ENCODE measurements around the gene BCKDK. TPM values are rescaled to one million over a fixed set of nuclear protein-coding genes. Genes with fewer than 3 reads are reported as not detected.

BCKDK gene
- total RNA-seq, 1 experiment from 2014 or later, result 57.0 TPM

GRCh38 chr16:31089199-31089598 lies 19.0 kb upstream of the BCKDK start:
- H4K20me1 ChIP-seq (ENCODE audit: control insufficient read depth, insufficient read depth, insufficient read length), result peaks cover 3% of the 10 kb centered on the region
- no peak overlapping the region for H4K8ac ChIP-seq (replicated peaks; ENCODE audit: insufficient read length, low read depth, low read length)
- H3K36me3 Mint-ChIP-seq (ENCODE audit: insufficient read depth in 1 of 3, low read depth in 3 of 3), result peaks cover 4 to 27% (median 24%) of the 10 kb centered on the region in 3 experiments; a peak in 6 of 7 replicates
- H2AK5ac ChIP-seq (ENCODE audit: insufficient read length, low read length), result no peak overlapping the region
- TF ChIP-seq, protein P1, sequence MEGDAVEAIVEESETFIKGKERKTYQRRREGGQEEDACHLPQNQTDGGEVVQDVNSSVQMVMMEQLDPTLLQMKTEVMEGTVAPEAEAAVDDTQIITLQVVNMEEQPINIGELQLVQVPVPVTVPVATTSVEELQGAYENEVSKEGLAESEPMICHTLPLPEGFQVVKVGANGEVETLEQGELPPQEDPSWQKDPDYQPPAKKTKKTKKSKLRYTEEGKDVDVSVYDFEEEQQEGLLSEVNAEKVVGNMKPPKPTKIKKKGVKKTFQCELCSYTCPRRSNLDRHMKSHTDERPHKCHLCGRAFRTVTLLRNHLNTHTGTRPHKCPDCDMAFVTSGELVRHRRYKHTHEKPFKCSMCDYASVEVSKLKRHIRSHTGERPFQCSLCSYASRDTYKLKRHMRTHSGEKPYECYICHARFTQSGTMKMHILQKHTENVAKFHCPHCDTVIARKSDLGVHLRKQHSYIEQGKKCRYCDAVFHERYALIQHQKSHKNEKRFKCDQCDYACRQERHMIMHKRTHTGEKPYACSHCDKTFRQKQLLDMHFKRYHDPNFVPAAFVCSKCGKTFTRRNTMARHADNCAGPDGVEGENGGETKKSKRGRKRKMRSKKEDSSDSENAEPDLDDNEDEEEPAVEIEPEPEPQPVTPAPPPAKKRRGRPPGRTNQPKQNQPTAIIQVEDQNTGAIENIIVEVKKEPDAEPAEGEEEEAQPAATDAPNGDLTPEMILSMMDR (conservative IDR thresholded peaks at IDR 0.05), result no peak
- no peaks in the 10 kb centered on the region for H3K27me3 ChIP-seq (ENCODE audit: insufficient read depth, low read length)
- H3K9ac ChIP-seq (ENCODE audit: extremely low read depth, insufficient read length, low read length), result no peak overlapping the region
- no peak overlapping the region for H2AFZ ChIP-seq (ENCODE audit: low read length)
- H3K9me3 ChIP-seq (ENCODE audit: control insufficient read depth, low read depth, low read length), result no peaks in the 10 kb centered on the region
- no peak overlapping the region for H3K4ac ChIP-seq (ENCODE audit: low read depth, low read length)
- no peaks in the 10 kb centered on the region; a peak in 1 of 5 replicates for H3K9me3 Mint-ChIP-seq
- no peak overlapping the region for H2BK12ac ChIP-seq (ENCODE audit: insufficient read length, low read depth, low read length)
- no peak overlapping the region for H2BK20ac ChIP-seq (ENCODE audit: low read depth, low read length, poor library complexity, severe bottlenecking)
- H3K27ac ChIP-seq (ENCODE audit: insufficient read length, low read depth, low read length), result no peak overlapping the region
- no peak overlapping the region for H4K5ac ChIP-seq (ENCODE audit: insufficient read length, low read depth, low read length)
- H3K27ac Mint-ChIP-seq, result no peak overlapping the region; a peak in 1 of 7 replicates
- H3K56ac ChIP-seq (ENCODE audit: insufficient read length, low read depth, low read length), result no peak overlapping the region
- no peak overlapping the region for H2BK5ac ChIP-seq (ENCODE audit: insufficient read length, low read length)
- H3K27me3 Mint-ChIP-seq (ENCODE audit: low read depth), result no peaks in the 10 kb centered on the region; the same call in 1 of the 2 replicates
- no peak overlapping the region for H3K14ac ChIP-seq (ENCODE audit: insufficient read depth, low read length)
- peaks cover 9% of the 10 kb centered on the region for H3K23me2 ChIP-seq (ENCODE audit: insufficient read length, low read depth, low read length, poor library complexity, severe bottlenecking)
- no peak overlapping the region for H2BK120ac ChIP-seq (ENCODE audit: low read depth, low read length, poor library complexity, severe bottlenecking)
- peaks cover 2% of the 10 kb centered on the region for H3K79me1 ChIP-seq (ENCODE audit: insufficient read depth, low read depth, low read length, poor library complexity, severe bottlenecking)
- no peak for DNase-seq
- no peaks in the 10 kb centered on the region for H3K4me1 ChIP-seq (ENCODE audit: insufficient read depth, low read length)
- no peak overlapping the region for H4K91ac ChIP-seq (ENCODE audit: insufficient read length, low read depth, low read length)
- H2BK15ac ChIP-seq (ENCODE audit: low read depth, low read length), result no peak overlapping the region
- no peak overlapping the region for H3K4me3 Mint-ChIP-seq
- no CpG with 5 or more reads among the region's 8 CpGs for WGBS (ENCODE audit: extremely low coverage, insufficient read length, low lambda C conversion rate)
- no peak overlapping the region for H3T11ph ChIP-seq (ENCODE audit: low read length)
- no peak overlapping the region for H3K18ac ChIP-seq (ENCODE audit: insufficient read length, low read depth, low read length)
- H3K4me1 Mint-ChIP-seq, result peaks cover 5 to 10% of the 10 kb centered on the region in 2 experiments; a peak in 3 of 4 replicates
- no peak overlapping the region for H3K4me2 ChIP-seq (ENCODE audit: insufficient read depth, insufficient read length, low read length)
- H3K23ac ChIP-seq (ENCODE audit: insufficient read length, low read depth, low read length), result no peak overlapping the region
- H3K79me2 ChIP-seq (ENCODE audit: insufficient read depth, low read length), result peaks cover 2% of the 10 kb centered on the region; the same call in 1 of the 2 replicates

All from H9 (cell line).